ENCODE measurements around the gene ZNF76. TPM values are rescaled to one million over a fixed set of nuclear protein-coding genes. Genes with fewer than 3 reads are reported as not detected.

ZNF76 gene
- total and polyA plus RNA-seq, 2 of the 8 experiments (the other 6 are each of a cell fraction or from before 2014, with no cell fraction given): 17.9 to 23.9 TPM

DNA sequence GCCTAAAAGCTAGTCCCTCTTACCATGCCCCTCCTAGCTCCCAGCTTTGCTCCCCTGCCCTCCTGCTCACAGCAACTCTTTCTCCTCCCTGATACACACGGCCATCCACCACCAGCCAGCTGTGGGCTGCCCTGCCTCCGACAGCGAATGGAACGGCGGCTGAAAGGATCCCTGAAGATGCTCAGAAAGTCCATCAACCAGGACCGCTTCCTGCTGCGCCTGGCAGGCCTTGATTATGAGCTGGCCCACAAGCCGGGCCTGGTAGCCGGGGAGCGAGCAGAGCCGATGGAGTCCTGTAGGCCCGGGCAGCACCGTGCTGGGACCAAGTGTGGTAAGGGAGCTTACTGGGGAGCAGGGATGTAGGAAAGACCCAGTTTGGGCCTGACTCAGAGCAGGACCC, 16.6 kb upstream of the ZNF76 start (continued):
- TF ChIP-seq, protein P1, sequence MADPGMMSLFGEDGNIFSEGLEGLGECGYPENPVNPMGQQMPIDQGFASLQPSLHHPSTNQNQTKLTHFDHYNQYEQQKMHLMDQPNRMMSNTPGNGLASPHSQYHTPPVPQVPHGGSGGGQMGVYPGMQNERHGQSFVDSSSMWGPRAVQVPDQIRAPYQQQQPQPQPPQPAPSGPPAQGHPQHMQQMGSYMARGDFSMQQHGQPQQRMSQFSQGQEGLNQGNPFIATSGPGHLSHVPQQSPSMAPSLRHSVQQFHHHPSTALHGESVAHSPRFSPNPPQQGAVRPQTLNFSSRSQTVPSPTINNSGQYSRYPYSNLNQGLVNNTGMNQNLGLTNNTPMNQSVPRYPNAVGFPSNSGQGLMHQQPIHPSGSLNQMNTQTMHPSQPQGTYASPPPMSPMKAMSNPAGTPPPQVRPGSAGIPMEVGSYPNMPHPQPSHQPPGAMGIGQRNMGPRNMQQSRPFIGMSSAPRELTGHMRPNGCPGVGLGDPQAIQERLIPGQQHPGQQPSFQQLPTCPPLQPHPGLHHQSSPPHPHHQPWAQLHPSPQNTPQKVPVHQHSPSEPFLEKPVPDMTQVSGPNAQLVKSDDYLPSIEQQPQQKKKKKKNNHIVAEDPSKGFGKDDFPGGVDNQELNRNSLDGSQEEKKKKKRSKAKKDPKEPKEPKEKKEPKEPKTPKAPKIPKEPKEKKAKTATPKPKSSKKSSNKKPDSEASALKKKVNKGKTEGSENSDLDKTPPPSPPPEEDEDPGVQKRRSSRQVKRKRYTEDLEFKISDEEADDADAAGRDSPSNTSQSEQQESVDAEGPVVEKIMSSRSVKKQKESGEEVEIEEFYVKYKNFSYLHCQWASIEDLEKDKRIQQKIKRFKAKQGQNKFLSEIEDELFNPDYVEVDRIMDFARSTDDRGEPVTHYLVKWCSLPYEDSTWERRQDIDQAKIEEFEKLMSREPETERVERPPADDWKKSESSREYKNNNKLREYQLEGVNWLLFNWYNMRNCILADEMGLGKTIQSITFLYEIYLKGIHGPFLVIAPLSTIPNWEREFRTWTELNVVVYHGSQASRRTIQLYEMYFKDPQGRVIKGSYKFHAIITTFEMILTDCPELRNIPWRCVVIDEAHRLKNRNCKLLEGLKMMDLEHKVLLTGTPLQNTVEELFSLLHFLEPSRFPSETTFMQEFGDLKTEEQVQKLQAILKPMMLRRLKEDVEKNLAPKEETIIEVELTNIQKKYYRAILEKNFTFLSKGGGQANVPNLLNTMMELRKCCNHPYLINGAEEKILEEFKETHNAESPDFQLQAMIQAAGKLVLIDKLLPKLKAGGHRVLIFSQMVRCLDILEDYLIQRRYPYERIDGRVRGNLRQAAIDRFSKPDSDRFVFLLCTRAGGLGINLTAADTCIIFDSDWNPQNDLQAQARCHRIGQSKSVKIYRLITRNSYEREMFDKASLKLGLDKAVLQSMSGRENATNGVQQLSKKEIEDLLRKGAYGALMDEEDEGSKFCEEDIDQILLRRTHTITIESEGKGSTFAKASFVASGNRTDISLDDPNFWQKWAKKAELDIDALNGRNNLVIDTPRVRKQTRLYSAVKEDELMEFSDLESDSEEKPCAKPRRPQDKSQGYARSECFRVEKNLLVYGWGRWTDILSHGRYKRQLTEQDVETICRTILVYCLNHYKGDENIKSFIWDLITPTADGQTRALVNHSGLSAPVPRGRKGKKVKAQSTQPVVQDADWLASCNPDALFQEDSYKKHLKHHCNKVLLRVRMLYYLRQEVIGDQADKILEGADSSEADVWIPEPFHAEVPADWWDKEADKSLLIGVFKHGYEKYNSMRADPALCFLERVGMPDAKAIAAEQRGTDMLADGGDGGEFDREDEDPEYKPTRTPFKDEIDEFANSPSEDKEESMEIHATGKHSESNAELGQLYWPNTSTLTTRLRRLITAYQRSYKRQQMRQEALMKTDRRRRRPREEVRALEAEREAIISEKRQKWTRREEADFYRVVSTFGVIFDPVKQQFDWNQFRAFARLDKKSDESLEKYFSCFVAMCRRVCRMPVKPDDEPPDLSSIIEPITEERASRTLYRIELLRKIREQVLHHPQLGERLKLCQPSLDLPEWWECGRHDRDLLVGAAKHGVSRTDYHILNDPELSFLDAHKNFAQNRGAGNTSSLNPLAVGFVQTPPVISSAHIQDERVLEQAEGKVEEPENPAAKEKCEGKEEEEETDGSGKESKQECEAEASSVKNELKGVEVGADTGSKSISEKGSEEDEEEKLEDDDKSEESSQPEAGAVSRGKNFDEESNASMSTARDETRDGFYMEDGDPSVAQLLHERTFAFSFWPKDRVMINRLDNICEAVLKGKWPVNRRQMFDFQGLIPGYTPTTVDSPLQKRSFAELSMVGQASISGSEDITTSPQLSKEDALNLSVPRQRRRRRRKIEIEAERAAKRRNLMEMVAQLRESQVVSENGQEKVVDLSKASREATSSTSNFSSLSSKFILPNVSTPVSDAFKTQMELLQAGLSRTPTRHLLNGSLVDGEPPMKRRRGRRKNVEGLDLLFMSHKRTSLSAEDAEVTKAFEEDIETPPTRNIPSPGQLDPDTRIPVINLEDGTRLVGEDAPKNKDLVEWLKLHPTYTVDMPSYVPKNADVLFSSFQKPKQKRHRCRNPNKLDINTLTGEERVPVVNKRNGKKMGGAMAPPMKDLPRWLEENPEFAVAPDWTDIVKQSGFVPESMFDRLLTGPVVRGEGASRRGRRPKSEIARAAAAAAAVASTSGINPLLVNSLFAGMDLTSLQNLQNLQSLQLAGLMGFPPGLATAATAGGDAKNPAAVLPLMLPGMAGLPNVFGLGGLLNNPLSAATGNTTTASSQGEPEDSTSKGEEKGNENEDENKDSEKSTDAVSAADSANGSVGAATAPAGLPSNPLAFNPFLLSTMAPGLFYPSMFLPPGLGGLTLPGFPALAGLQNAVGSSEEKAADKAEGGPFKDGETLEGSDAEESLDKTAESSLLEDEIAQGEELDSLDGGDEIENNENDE (IDR thresholded peaks at IDR 0.05; ENCODE audit: insufficient replicate concordance, low read length): no peak
- no peak for TF ChIP-seq SAP30 (IDR thresholded peaks at IDR 0.05; ENCODE audit: insufficient read depth, insufficient replicate concordance, low read length)
- no peak for TF ChIP-seq BCL11A (IDR thresholded peaks at IDR 0.05; ENCODE audit: low read depth in 2 of 2, low read length in 2 of 2)
- no peak for TF ChIP-seq POLR2A (IDR thresholded peaks at IDR 0.05; ENCODE audit: control extremely low read depth in 1 of 2, low read depth in 2 of 2, low read length in 2 of 2)
